GM18508 (cell line): Measurements from ENCODE around the gene LECT2.

Experiments used
- ATAC-seq: cut with Tn5 transposase; IDR thresholded peaks from one replicate; pipeline ENCODE4 v1.9.1; 2021; ENCODE audit warnings: moderate number of reproducible peaks; ENCODE audit not compliant: insufficient read depth, unreplicated experiment

The LECT2 gene

DNA sequence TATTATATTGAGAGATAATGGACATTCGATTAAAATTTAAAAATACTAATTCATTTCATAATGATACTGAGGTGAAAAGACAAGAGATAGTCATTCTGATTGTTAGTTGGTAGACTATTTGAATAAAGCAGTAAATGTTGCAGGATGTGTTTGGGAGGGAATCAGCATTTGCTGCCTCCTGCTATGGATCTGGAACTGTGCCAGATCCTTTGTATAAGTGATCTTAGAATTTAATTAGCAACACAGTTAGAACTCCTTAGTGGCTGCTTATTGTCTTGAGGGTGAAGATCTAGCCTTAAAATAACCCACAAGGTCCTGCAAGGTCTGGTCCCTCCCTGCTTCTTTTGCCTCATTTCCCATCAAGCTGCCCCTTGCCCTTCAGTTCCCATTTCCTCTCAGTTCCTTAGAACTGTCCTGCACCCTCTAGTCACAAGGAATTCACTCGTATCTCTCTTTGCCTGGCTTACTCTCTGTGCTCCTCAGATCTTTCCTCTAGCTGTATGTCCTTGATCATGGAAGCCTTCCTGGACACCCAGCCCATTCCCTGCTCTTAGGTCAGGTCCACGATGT, 12.5 kb downstream of the LECT2 start:
- no peak for ATAC-seq

- ATAC-seq = no peak
These were observed 13.1 kb downstream of the LECT2 start for GRCh38 chr5:135941711-135942110.

DNA sequence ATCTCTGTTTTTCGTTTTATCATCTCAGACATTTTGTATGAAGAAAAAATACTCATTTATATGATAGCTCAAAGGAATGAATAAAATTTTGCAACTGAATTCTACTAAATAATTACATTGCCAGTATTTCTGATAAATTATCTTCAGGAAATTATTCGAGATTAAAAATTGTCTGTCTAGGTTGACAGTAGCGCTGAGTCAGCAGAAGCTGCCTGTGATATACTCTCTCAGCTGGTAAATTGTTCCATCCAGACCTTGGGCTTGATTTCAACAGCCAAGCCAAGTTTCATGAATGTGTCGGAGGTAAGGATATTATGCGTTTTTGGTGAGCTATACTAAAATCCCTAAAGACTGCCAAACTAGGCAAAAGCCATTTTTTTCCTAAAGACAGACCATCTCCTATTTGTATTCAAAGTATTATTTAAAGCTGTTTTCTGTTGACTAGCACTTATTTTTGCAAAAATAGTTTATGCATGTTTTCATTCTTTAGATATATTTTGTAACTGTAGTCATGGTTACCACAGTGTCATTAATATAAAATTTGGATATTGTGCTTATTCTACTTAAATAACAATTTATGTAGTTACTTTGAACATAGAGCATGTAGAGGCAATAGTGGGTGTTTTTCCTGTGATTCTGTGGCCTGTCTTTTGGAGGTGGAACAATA, 17.4 kb downstream of the LECT2 start:
- no peak for ATAC-seq

DNA sequence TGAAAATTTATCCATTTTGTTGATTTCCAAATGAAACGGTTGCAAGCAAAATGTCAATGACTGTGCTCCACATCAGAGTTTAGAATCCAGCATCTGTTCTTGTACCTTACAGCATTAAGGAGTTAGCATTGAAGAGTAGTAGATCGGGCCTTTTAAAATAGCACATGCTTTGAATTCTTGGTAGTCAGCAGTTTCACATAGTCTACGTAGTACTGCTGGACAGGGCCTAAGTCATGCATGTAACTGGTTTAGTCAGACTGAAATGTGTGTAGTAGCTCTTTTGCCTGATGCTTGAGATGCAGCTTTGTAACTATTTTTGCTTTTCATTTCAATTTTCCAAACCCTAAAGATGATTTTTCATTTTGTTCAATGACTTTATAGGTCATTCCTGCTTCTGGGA, 19.8 kb downstream of the LECT2 start:
- ATAC-seq = no peak

DNA sequence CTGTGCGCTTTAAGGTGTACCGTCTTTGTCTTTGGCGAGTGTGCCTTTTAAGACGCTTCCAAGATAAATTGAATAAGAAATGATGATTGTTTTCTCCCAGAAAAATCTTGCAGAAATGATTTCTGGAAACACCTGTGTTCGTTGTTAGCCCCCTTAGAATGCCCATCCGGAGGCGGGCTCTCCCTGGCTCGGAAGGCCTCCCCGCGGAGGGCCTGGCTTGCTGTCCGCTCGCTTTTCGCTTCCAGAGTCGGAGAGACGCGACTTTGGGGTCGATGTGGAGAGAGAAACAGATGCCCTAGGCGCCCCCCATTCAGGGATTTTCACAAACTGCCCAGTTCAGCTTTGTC, 23.9 kb downstream of the LECT2 start:
- ATAC-seq = no peak

GRCh38 chr5:135930029-135930948, 24.5 kb downstream of the LECT2 start:
- ATAC-seq = no peak

- ATAC-seq = no peak
These were observed 33.4 kb downstream of the LECT2 start for GRCh38 chr5:135921388-135921787.

DNA sequence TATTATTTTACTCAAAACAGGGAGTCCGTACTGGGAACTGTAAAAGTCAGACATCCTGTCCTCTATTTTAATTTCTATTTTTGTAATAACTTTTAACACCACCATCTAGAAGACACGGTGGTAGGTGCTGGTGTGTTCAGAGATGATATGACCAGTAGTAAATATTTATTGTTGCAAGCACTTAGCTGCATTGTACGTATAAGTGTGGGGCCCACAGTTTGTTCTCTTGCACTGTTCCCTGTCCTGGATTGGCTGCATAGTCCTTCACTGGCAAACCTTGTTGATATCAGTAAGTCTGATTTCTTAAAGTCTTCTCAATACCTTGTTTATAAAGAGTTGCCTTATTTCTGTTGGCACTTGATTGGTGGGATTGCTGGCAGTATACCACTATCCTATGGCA, 34.6 kb downstream of the LECT2 start:
- ATAC-seq = no peak

DNA sequence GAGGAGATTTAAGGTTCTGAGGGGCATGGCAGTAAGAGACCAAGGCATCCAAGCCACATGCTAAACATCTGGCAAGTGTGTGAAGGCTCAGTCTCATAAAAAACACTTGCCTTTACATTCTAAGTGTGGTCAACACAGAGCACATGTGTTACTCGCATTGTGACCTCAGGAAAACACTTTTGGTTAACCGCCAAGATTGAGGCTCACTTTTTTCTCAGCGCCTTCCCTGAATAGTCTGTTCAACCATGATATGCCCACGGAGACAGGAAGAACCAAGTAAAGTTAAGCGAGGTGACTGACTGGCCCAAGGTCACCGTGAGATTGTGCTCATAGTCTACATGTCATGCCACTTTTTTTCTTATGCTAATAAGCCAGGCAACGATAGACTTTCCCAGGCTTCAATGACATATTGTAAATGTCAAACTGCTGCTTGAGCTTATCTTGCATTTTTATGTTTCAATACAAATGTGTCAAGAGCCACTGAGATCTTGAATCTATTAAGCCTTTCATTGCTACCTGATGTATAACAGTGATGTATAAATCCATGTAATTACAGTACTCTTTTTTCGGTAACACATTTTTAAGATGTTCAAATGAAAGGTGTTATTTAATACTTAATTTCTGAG, 38.0 kb downstream of the LECT2 start:
- ATAC-seq = no peak

GRCh38 chr5:135915466-135916001, 39.2 kb downstream of the LECT2 start:
- ATAC-seq = no peak

DNA sequence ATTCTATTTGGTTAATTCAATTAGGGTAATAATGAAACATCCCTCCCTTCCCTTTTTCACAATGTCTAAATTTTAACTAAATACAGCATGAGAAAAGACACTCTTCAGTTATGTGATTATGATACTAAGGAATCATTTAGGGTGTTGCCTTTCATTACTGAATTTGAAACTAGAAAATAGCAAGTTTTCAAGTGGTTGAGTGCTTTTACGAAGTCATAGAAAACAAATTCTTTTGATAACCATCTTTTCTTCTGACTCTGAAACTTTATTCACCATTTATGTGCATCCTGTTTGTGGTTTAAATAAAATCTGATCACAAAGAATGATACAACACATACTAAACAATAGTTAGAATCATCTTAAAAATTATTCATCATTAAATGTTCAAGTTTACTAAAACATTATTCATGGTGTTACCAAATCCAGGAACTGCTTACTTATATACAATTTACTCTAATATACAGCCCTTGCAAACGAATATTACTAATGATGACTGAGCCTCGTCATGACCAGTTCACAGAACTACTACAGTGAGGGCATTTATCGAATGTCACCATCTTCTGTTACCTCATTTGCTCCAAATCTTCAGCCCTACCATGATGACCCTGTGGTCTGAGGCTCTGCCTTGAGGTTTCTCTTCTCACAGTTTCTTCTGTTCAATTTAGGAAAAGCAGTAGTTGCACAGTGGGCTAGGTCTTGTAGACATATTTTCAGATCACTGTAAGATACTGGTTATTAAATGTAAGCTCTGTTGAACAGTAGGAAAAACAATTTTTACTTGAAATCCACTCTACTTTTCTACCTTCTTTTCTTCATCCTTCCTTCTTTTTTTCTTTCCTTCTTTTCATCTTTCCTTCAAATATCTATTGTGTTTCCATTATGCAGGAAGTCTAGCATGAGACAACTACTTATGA, 40.8 kb downstream of the LECT2 start:
- ATAC-seq = no peak

GRCh38 chr5:135905144-135905543, 49.6 kb downstream of the LECT2 start:
- ATAC-seq = no peak

- no peak for ATAC-seq
These were observed 53.1 kb downstream of the LECT2 start for GRCh38 chr5:135901633-135902032.

GRCh38 chr5:135900276-135900675, 54.5 kb downstream of the LECT2 start:
- ATAC-seq = no peak

- no peak for ATAC-seq
These were observed 56.1 kb downstream of the LECT2 start for GRCh38 chr5:135898651-135899050.
